HG03432 (cell line): ENCODE results near the gene ELOVL7.
"Not testable (repeated sequence)": the region's sequence is repeated elsewhere in the genome, so short reads cannot be mapped to it uniquely, and the experiment has no call there.

Experiments used
- ATAC-seq: cut with Tn5 transposase; IDR thresholded peaks from one replicate; pipeline ENCODE4 v1.9.1; 2021; ENCODE audit warnings: mild to moderate bottlenecking, moderate library complexity; ENCODE audit not compliant: unreplicated experiment

The ELOVL7 gene

GRCh38 chr5:60718166-60718892 is 125.7 kb downstream of the ELOVL7 start:
- no peak for ATAC-seq

GRCh38 chr5:60715201-60715928 is 128.7 kb downstream of the ELOVL7 start:
- not testable (repeated sequence) for ATAC-seq

- no peak for ATAC-seq
These were observed 131.1 kb downstream of the ELOVL7 start for GRCh38 chr5:60712950-60713349.

GRCh38 chr5:60711892-60712291 is 132.2 kb downstream of the ELOVL7 start:
- ATAC-seq = not testable (repeated sequence)

- ATAC-seq = no peak
These were observed 133.7 kb downstream of the ELOVL7 start for GRCh38 chr5:60710362-60710761.

GRCh38 chr5:60705144-60705543 is 138.9 kb downstream of the ELOVL7 start:
- no peak for ATAC-seq

GRCh38 chr5:60703944-60704343 is 140.1 kb downstream of the ELOVL7 start:
- no peak for ATAC-seq
